Left ventricle myocardium inferior (tissue), 1 donor: Measurements from ENCODE around the gene ADGRF1. TPM values are rescaled to one million over a fixed set of nuclear protein-coding genes. Genes with fewer than 3 reads are reported as not detected.
"Not testable (repeated sequence)": the region's sequence is repeated elsewhere in the genome, so short reads cannot be mapped to it uniquely, and the experiment has no call there.

ENCODE experiments used
- DNase-seq: peaks from one replicate; pipeline ENCODE4 v3.0.0-alpha.2; 2020
- H3K27ac ChIP-seq: fragments of 200-600 bp; replicated peaks from 2 replicates; pipeline ENCODE4 v1.8.0; 2021
- H3K27me3 ChIP-seq: fragments of 200-600 bp; 2 replicates; pipeline ENCODE4 v1.8.0; 2021; ENCODE audit warnings: low read depth
- H3K36me3 ChIP-seq: fragments of 200-600 bp; 2 replicates; pipeline ENCODE4 v1.8.0; 2021
- H3K4me1 ChIP-seq: fragments of 200-600 bp; 2 replicates; pipeline ENCODE4 v1.8.0; 2021
- H3K4me3 ChIP-seq: fragments of 200-600 bp; 2 replicates; pipeline ENCODE4 v1.8.0; 2021; ENCODE audit warnings: mild to moderate bottlenecking, moderate library complexity
- H3K9me3 ChIP-seq: fragments of 200-600 bp; replicated peaks from 2 replicates; pipeline ENCODE4 v1.8.0; 2021
- intact Hi-C: fragments of 100-400 bp; cut with micrococcal nuclease; formaldehyde crosslinking; loops from one replicate; pipeline ENCODE4 v1.11.0; 2022
- total RNA-seq: library from RNA; stranded (reverse); fragmentation: NEBNext Ultra II Directional; extraction: Animal tissue kit (Norgen Biotek cat#: 25700); gene quantifications from one replicate; pipeline ENCODE4 v1.2.1, GENCODE V29; 2021
- TF ChIP-seq, protein P1 (sequence below): fragments of 200-600 bp; IDR thresholded peaks from 2 replicates; pipeline ENCODE4 v1.8.0; 2021; ENCODE audit warnings: antibody characterized with exemption, mild to moderate bottlenecking, borderline replicate concordance
- donor health status: DM: no; HTN: yes; CAD: no; lungs with severe emphysema.

The ADGRF1 gene
- total RNA-seq, 1 donor from 2014 or later = not detected

DNA sequence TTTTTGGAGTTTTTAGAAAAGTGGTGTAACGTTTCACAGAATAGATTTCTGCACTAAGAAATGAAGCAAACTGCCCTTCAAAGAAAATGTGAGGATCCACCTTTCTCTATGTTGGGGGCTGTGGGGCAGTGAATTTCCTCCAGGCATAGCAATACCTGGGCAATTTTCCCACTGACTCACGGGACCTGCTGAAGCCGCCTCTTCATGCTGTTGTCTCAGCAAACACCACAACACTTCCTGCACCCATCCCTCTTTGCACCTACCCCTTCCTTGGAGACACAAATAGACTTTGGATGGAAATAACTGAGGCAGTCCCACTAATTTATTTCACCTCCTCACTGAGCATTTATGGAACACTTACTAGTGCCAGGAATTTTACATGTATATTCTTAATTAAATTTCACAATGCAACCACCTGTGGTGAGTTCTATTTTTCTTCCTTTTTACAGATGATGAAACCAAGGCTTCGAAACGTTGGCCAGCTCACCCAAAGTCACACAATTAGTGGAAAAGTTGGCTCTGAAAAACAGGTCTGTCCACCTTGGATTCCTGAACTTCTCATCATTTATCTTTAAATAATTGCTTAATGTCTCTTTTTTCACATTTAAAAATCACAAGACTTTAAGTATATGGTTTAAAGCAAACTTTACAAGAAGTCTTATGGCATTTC is 17.2 kb upstream of the ADGRF1 start:
- Histone ChIP-seq H3K9me3 (peaks cover 20% of the 10 kb centered on the region), H3K4me1 (peaks cover 15% of the 10 kb centered on the region), H3K27ac (no peak overlapping the region), H3K27me3 (no peaks in the 10 kb centered on the region), H3K36me3 (no peaks in the 10 kb centered on the region), H3K4me3 (no peak overlapping the region)
- intact Hi-C loops = no loop called here
- TF ChIP-seq, protein P1, sequence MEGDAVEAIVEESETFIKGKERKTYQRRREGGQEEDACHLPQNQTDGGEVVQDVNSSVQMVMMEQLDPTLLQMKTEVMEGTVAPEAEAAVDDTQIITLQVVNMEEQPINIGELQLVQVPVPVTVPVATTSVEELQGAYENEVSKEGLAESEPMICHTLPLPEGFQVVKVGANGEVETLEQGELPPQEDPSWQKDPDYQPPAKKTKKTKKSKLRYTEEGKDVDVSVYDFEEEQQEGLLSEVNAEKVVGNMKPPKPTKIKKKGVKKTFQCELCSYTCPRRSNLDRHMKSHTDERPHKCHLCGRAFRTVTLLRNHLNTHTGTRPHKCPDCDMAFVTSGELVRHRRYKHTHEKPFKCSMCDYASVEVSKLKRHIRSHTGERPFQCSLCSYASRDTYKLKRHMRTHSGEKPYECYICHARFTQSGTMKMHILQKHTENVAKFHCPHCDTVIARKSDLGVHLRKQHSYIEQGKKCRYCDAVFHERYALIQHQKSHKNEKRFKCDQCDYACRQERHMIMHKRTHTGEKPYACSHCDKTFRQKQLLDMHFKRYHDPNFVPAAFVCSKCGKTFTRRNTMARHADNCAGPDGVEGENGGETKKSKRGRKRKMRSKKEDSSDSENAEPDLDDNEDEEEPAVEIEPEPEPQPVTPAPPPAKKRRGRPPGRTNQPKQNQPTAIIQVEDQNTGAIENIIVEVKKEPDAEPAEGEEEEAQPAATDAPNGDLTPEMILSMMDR = no peak
- DNase-seq = no peak

DNA sequence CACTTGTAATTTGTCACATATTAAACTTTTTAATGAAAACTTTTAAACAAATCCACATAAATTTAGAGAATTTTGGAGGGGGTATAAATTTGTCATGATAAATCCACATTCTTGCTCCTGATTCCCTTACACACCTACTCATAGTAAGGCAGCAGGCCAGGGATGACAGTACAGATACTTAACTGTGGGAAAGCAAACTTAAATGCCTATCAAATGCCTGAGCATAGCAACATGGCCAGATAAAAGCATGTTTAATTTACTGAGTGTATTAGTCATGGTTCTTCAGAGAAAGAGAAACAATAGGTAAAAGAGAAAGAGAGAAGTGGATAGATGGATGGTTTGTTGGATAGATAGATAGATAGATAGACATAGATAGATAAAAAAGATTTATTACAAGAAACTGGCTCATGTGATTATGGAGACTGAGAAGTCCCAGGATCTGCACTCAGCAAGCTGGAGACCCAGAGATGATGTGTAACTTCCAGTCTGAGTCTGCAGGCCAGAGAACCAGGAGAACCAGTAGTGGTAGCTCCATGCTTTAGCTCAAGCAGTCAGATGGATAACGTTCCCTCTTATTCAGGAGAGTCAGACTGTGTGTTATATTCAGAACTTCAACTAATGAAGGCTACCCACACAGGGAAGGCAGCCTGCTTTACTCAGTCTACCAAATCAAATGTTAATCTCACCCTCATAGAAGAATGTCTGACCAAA is 15.9 kb upstream of the ADGRF1 start:
- Histone ChIP-seq H3K9me3 (peaks cover 10% of the 10 kb centered on the region), H3K4me3 (no peak overlapping the region), H3K27ac (no peak overlapping the region), H3K27me3 (no peaks in the 10 kb centered on the region), H3K36me3 (no peaks in the 10 kb centered on the region), H3K4me1 (peaks cover 15% of the 10 kb centered on the region)
- TF ChIP-seq, protein P1 = no peak
- intact Hi-C loops = no loop called here
- no peak for DNase-seq

DNA sequence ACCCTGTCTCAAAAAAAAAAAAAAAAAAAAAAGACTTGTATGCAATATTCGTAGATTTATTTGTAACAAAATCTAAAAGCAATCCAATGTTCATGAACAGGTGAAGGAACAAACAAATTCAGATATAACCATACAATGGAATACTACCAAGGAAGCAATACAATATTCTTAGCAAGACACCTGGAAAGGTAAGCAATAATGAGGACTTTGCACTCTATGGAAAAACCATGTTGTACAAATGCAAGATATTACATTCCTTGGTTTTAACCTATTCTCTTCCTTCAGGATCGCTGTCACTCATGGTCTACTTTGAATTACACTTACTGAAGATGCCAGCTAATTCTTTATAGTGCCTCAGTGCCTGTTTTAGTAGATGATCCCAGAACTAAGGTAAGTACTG is 14.7 kb upstream of the ADGRF1 start:
- Histone ChIP-seq H3K9me3 (peaks cover 6% of the 10 kb centered on the region), H3K36me3 (no peaks in the 10 kb centered on the region), H3K27ac (no peak overlapping the region), H3K4me3 (no peak overlapping the region), H3K4me1 (peaks cover 11% of the 10 kb centered on the region), H3K27me3 (no peaks in the 10 kb centered on the region)
- no peak for DNase-seq
- TF ChIP-seq, protein P1 = no peak
- intact Hi-C loops = no loop called here

DNA sequence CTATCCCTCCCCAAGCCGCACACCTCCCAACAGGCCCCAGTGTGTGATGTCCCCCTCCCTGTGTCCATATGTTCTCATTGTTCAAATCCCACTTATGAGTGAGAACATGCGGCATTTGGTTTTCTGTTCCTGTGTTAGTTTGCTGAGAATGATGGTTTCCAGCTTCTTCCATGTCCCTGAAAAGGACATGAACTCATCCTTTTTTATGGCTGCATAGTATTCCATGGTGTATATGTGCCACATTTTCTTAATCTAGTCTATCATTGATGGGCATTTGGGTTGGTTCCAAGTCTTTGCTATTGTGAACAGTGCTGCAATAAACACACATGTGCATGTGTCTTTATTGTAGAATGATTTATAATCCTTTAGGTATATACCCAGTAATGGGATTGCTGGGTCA is 12.2 kb upstream of the ADGRF1 start:
- H3K27me3 ChIP-seq, H3K9me3 ChIP-seq, H3K4me3 ChIP-seq, H3K36me3 ChIP-seq, DNase-seq, intact Hi-C loops, H3K27ac ChIP-seq, H3K4me1 ChIP-seq: not testable (repeated sequence)

DNA sequence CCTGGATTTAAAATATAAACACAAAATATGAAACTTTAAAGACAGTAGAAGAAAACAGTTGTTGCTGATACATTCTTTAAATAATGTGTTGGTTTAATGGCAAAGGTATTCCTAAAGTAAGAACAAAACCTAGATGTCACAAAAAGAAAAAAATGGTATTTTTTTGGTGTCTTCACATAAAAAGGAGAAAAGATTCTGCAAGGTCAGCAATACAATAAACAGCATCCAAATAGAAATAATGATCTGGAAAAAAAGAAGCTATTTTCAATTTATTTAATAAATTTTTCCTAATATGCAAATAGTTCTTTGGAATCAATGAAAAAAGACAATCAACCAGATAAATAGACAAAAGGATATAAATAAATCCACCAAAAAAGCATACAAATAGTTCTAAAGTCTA is 6.5 kb upstream of the ADGRF1 start:
- Histone ChIP-seq H3K27me3 (peaks cover 5% of the 10 kb centered on the region), H3K4me1 (peaks cover 21% of the 10 kb centered on the region), H3K9me3 (no peaks in the 10 kb centered on the region), H3K4me3 (no peak overlapping the region), H3K27ac (no peak overlapping the region), H3K36me3 (no peaks in the 10 kb centered on the region)
- DNase-seq = no peak
- TF ChIP-seq, protein P1 = no peak
- intact Hi-C loops = loop anchor here (5.0 kb wide), 1 partner anchor 56 kb away; no protein-coding TSS in a partner anchor
